HG03039 (cell line): ENCODE data around the gene UFM1.
"Not testable (repeated sequence)": the region's sequence is repeated elsewhere in the genome, so short reads cannot be mapped to it uniquely, and the experiment has no call there.

Experiments used
- ATAC-seq: cut with Tn5 transposase; IDR thresholded peaks from one replicate; pipeline ENCODE4 v1.9.1; 2021; ENCODE audit warnings: mild to moderate bottlenecking, moderate library complexity; ENCODE audit not compliant: unreplicated experiment

Gene UFM1

GRCh38 chr13:38363746-38364145 lies 14.1 kb downstream of the UFM1 start:
- ATAC-seq: not testable (repeated sequence)

- no peak for ATAC-seq
Measured at GRCh38 chr13:38365661-38366060, 16.0 kb downstream of the UFM1 start.

- no peak for ATAC-seq
Measured at GRCh38 chr13:38366954-38367645, 17.4 kb downstream of the UFM1 start.

GRCh38 chr13:38369058-38369457 lies 19.4 kb downstream of the UFM1 start:
- no peak for ATAC-seq

GRCh38 chr13:38370096-38370495 lies 20.4 kb downstream of the UFM1 start:
- not testable (repeated sequence) for ATAC-seq

- no peak for ATAC-seq
Measured at GRCh38 chr13:38372820-38373383, 23.3 kb downstream of the UFM1 start.

GRCh38 chr13:38376546-38376945 lies 26.9 kb downstream of the UFM1 start:
- no peak for ATAC-seq

GRCh38 chr13:38381890-38382289 lies 32.2 kb downstream of the UFM1 start:
- no peak for ATAC-seq

GRCh38 chr13:38382946-38383345 lies 33.3 kb downstream of the UFM1 start:
- ATAC-seq: no peak

- ATAC-seq: no peak
Measured at GRCh38 chr13:38384171-38384570, 34.5 kb downstream of the UFM1 start.

GRCh38 chr13:38385153-38385891 lies 35.7 kb downstream of the UFM1 start:
- no peak for ATAC-seq

GRCh38 chr13:38386421-38386820 lies 36.8 kb downstream of the UFM1 start:
- ATAC-seq: no peak

GRCh38 chr13:38391341-38391740 lies 41.7 kb downstream of the UFM1 start:
- ATAC-seq: no peak

- no peak for ATAC-seq
Measured at GRCh38 chr13:38394777-38395496, 45.3 kb downstream of the UFM1 start.

GRCh38 chr13:38395497-38395788 lies 45.8 kb downstream of the UFM1 start:
- ATAC-seq: no peak

- ATAC-seq: no peak
Measured at GRCh38 chr13:38398711-38399493, 49.3 kb downstream of the UFM1 start.

- no peak for ATAC-seq
Measured at GRCh38 chr13:38399535-38399934, 49.9 kb downstream of the UFM1 start.

- ATAC-seq: no peak
Measured at GRCh38 chr13:38401276-38401675, 51.6 kb downstream of the UFM1 start.

- ATAC-seq: no peak
Measured at GRCh38 chr13:38405216-38405615, 55.6 kb downstream of the UFM1 start.

GRCh38 chr13:38409771-38410170 lies 60.1 kb downstream of the UFM1 start:
- no peak for ATAC-seq

- no peak for ATAC-seq
Measured at GRCh38 chr13:38412266-38412665, 62.6 kb downstream of the UFM1 start.
